Testis (tissue), 3 donors: ENCODE data around the gene PLEKHO1. TPM values are rescaled to one million over a fixed set of nuclear protein-coding genes. Genes with fewer than 3 reads are reported as not detected.

Experiments
- DNase-seq: peaks from one replicate; pipeline ENCODE4 v3.0.0-alpha.2; 2019
- H3K27ac ChIP-seq, 2 donors: fragments of 200-600 bp; sonication (generic); one replicate each; pipeline ENCODE4 v1.5.1; 2019
- H3K27me3 ChIP-seq: fragments of 200-600 bp; sonication (generic); one replicate; pipeline ENCODE4 v1.5.1; 2019
- H3K36me3 ChIP-seq: fragments of 200-600 bp; sonication (generic); one replicate; pipeline ENCODE4 v1.5.1; 2017; ENCODE audit warnings: low read depth; ENCODE audit errors: missing control alignments
- H3K4me1 ChIP-seq: fragments of 200-600 bp; sonication (generic); one replicate; pipeline ENCODE4 v1.5.1; 2019
- H3K4me3 ChIP-seq, 2 donors: fragments of 200-600 bp; sonication (generic); one replicate each; pipeline ENCODE4 v1.5.1; 2017 to 2019
- H3K9me3 ChIP-seq: fragments of 200-600 bp; sonication (generic); one replicate; pipeline ENCODE4 v1.5.1; 2017
- POLR2A ChIP-seq: fragments of 450-650 bp; IDR thresholded peaks from one replicate; pipeline ENCODE4 v1.6.1; 2017; ENCODE audit warnings: antibody characterized with exemption, mild to moderate bottlenecking, moderate library complexity
- WGBS, 2 donors: methylation state at CpG; one replicate each; pipeline ENCODE4 v1.1.5; 2018; 5-methylcytosine and 5-hydroxymethylcytosine counted together
- intact Hi-C: fragments of 100-400 bp; cut with DNase I; formaldehyde crosslinking; loops from one replicate; pipeline ENCODE4 v1.15.1; 2023; ENCODE audit warnings: low total_unique reads
- polyA plus RNA-seq: library from polyadenylated mRNA; stranded (reverse); fragments of 350-450 nt; fragmentation: Illumina TruSeq; extraction: RNeasy Lipid Tissue Mini Kit (QIAGEN cat#74804); gene quantifications from one replicate; pipeline ENCODE4 v1.2.3, GENCODE V29; 2014; ENCODE audit warnings: low read depth, low replicate concordance; ENCODE audit not compliant: insufficient read depth
- total RNA-seq, 2 donors: library from RNA; depleted of rRNA; stranded (reverse); fragments of >200 nt; gene quantifications; one replicate each; pipeline ENCODE4 v1.2.3, GENCODE V29; 2016
- TF ChIP-seq, protein P1 (sequence below), 3 experiments: fragments of 450-650 bp in 2 of 3; fragments of 200-600 bp in 1 of 3; sonication (generic) in 1 of 3; IDR thresholded peaks; one replicate each; pipeline ENCODE4 v1.5.1; 2016 to 2019; ENCODE audit warnings: antibody characterized with exemption in 3 of 3, mild to moderate bottlenecking in 2 of 3, moderate library complexity in 1 of 3

The PLEKHO1 gene
- total and polyA plus RNA-seq, 3 donors from 2014 or later = 83.5 to 283 (median 175) TPM

DNA sequence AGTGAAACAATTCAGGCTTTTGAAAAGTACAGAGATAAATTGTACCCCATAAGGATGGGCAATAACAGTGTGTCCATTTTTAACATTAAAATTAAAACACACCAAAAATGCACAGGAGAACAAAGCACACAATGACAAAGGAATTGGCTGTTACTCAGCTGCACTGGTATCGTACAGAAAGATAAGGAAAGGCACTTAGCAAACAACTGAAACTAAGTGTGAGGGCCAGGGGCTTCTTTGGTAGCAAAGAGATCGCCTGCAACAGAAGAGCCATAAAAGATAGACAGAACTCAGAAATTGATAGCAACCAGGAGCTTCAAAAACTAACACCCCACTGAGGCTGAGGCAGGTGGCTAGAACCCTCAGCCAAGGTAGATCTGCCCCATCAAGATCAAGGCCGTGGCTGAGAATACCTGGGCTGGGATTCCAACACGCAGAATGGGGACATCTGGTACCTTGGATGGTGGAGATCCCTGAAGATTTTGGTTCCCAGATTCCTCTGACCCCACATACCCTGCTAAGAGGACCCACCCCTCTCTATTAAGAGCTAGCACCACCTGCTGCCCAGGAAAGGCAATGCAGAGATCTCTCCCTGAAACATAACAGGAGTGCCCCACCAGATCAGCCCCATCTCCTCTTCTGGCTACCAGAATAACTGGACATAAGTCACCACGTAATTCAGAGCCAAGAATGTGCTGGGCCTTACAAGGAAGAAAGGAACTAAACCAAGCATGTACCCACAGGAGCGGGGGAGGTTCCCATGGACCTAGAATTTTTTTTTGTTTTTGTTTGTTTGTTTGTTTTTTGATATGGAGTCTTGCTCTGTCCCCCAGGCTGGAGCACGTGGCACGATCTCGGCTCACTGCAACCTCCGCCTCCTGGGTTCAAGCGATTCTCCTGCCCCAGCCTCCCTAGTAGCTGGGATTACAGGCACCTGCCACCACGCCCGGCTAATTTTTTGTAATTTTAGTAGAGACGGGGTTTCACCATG lies 16.2 kb downstream of the PLEKHO1 start:
- Histone ChIP-seq H3K9me3 (no peaks in the 10 kb centered on the region), H3K4me3 (no peak overlapping the region), H3K36me3 (no peaks in the 10 kb centered on the region), H3K4me1 (peaks cover 5% of the 10 kb centered on the region), H3K27me3 (no peaks in the 10 kb centered on the region), H3K27ac (peak overlapping the region in 1 of 2 donors; percentile 95)
- intact Hi-C loops = loop anchor here (5.0 kb wide), 1 partner anchor 89 kb away; no protein-coding TSS in a partner anchor
- TF ChIP-seq POLR2A = no peak
- TF ChIP-seq, protein P1, sequence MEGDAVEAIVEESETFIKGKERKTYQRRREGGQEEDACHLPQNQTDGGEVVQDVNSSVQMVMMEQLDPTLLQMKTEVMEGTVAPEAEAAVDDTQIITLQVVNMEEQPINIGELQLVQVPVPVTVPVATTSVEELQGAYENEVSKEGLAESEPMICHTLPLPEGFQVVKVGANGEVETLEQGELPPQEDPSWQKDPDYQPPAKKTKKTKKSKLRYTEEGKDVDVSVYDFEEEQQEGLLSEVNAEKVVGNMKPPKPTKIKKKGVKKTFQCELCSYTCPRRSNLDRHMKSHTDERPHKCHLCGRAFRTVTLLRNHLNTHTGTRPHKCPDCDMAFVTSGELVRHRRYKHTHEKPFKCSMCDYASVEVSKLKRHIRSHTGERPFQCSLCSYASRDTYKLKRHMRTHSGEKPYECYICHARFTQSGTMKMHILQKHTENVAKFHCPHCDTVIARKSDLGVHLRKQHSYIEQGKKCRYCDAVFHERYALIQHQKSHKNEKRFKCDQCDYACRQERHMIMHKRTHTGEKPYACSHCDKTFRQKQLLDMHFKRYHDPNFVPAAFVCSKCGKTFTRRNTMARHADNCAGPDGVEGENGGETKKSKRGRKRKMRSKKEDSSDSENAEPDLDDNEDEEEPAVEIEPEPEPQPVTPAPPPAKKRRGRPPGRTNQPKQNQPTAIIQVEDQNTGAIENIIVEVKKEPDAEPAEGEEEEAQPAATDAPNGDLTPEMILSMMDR (IDR thresholded peaks at IDR 0.05) = peak in 2 of 3 experiments; percentile 43 to 49
- WGBS, 2 donors = 67 to 71% methylated on average over 12 to 14 of the region's 14 CpGs
- DNase-seq = peak; percentile 54

DNA sequence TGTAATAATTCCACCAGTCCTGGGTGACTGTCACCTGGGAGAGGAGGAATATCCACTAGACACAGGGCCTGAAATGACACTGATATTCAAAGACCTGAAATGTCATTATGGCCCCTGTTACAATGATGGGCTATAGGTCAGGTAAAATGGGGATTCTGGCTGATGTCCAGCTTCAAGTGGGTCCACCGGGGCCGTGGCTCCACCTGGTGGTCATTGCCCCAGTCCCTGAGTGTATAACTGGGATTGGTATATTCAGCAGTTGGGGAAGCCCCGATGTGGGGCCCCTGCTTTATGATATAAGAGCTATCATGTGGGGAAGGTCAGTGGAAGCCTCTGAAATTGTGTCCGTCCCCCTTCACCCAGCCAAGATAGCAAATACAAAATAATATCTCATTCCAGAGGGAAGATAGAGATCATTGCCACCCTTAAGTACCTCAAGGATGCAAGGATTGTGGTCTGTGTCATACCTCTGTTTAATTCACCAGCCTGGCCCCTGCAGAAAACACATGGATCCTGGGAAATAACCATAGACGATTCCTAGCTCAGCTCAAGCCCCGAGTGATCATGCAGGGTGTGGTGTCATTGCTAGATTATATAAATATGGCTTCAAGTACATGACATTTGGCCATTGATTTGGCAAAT lies 19.4 kb downstream of the PLEKHO1 start:
- intact Hi-C loops = loop anchor here (5.0 kb wide), 1 partner anchor 92 kb away; no protein-coding TSS in a partner anchor
- Histone ChIP-seq H3K27me3 (no peaks in the 10 kb centered on the region), H3K27ac (no peak overlapping the region), H3K4me3 (no peak overlapping the region), H3K36me3 (no peaks in the 10 kb centered on the region), H3K4me1 (no peaks in the 10 kb centered on the region), H3K9me3 (no peaks in the 10 kb centered on the region)
- no peak for TF ChIP-seq POLR2A
- TF ChIP-seq, protein P1 (IDR thresholded peaks at IDR 0.05) = peak; percentile 60 to 72 (median 71)
- peak; percentile 77 for DNase-seq
- 33 to 43% methylated on average over 6 of the region's 6 CpGs for WGBS, 2 donors

DNA sequence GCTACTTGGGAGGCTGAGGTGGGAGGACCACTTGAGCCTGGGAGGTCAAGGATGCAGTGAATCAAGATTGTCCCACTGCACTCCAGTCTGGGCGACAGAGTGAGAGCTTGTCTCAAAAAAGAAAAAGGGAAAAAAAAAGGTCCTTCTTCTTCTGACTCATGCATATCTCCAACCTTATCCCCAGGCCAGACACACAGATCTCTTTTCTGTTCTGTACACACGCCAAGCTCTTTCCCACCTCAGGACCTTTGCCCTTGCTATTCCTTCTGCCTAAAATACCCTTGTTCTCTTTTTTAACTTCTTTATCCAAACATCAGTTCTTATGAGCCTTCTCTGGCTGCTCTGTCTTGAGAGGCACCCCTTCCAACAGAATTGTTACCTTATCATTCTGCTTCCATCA lies 22.1 kb downstream of the PLEKHO1 start:
- H3K27me3 ChIP-seq = no peaks in the 10 kb centered on the region
- intact Hi-C loops = no loop called here
- TF ChIP-seq, protein P1 (IDR thresholded peaks at IDR 0.05) = no peak
- TF ChIP-seq POLR2A = no peak
- H3K4me1 ChIP-seq = no peaks in the 10 kb centered on the region
- no peak overlapping the region for H3K27ac ChIP-seq
- no peak for DNase-seq
- no peaks in the 10 kb centered on the region for H3K36me3 ChIP-seq
- no peaks in the 10 kb centered on the region for H3K9me3 ChIP-seq
- no peak overlapping the region for H3K4me3 ChIP-seq
- WGBS, 2 donors = 73 to 87% methylated on average over 2 of the region's 2 CpGs

DNA sequence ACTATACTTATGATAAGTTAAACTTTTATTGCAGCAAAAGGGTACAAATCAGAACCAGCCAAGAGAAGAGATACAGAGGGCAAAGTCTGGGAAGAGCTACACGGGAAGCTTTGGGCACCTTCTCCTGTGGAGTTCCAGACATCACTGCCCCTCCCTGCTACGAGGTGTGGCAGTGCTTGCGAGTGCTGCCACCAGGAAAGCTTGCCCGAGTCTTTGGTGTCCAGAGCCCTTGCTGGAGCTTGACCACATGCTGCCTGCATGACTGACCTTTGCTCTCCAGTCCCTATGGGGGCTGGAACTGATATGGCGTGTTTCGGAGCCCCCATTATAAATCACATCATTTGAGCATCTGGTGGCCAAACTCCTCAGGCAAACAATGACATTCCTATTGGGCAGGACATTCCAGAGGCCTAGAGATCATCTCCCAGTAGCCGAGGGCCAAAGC lies 23.4 kb downstream of the PLEKHO1 start:
- no peaks in the 10 kb centered on the region for H3K4me1 ChIP-seq
- no peaks in the 10 kb centered on the region for H3K27me3 ChIP-seq
- TF ChIP-seq, protein P1 (IDR thresholded peaks at IDR 0.05) = no peak
- no peak for TF ChIP-seq POLR2A
- intact Hi-C loops = no loop called here
- H3K4me3 ChIP-seq = no peak overlapping the region
- 82 to 84% methylated on average over 7 of the region's 7 CpGs for WGBS, 2 donors
- DNase-seq = no peak
- no peaks in the 10 kb centered on the region for H3K36me3 ChIP-seq
- no peaks in the 10 kb centered on the region for H3K9me3 ChIP-seq
- no peak overlapping the region for H3K27ac ChIP-seq
